Esophagus (tissue), 2 donors: ENCODE results near the gene ZDHHC14. TPM values are rescaled to one million over a fixed set of nuclear protein-coding genes. Genes with fewer than 3 reads are reported as not detected.
A peak's percentile ranks its signal among the peaks of the same experiment; 100 is the strongest.

Source experiments
- H3K27ac ChIP-seq, 2 donors: one replicate each; pipeline ENCODE4 v1.5.1; 2013; ENCODE audit warnings: low read depth in 2 of 2, mild to moderate bottlenecking in 2 of 2, inconsistent platforms in 1 of 2, low read length in 1 of 2, moderate library complexity in 1 of 2
- H3K27me3 ChIP-seq, 2 donors: one replicate each; pipeline ENCODE4 v1.6.1; 2013; ENCODE audit warnings: low read length in 2 of 2, control low read depth in 1 of 2, mild to moderate bottlenecking in 1 of 2; ENCODE audit not compliant: insufficient read depth in 2 of 2, control insufficient read depth in 1 of 2
- H3K36me3 ChIP-seq, 2 donors: one replicate each; pipeline ENCODE4 v1.6.1; 2013; ENCODE audit warnings: low read length in 1 of 2; ENCODE audit not compliant: control insufficient read depth in 2 of 2, insufficient read depth in 2 of 2
- H3K4me1 ChIP-seq, 2 donors: one replicate each; pipeline ENCODE4 v1.6.1; 2013; ENCODE audit warnings: low read length in 1 of 2; ENCODE audit not compliant: control insufficient read depth in 2 of 2, insufficient read depth in 2 of 2
- H3K4me3 ChIP-seq, 2 donors: one replicate each; pipeline ENCODE4 v1.5.1; 2013; ENCODE audit warnings: low read length in 2 of 2, mild to moderate bottlenecking in 2 of 2, low read depth in 1 of 2, moderate library complexity in 1 of 2
- H3K9me3 ChIP-seq, 2 donors: one replicate each; pipeline ENCODE4 v1.6.1; 2013; ENCODE audit warnings: mild to moderate bottlenecking in 2 of 2, low read depth in 1 of 2, low read length in 1 of 2, moderate library complexity in 1 of 2; ENCODE audit not compliant: control insufficient read depth in 2 of 2, insufficient read depth in 1 of 2
- WGBS, 2 donors: extraction: QIAGEN DNeasy Blood & Tissue Kit; methylation state at CpG; one replicate each; pipeline ENCODE4 v1.1.7; 2013; 5-methylcytosine and 5-hydroxymethylcytosine counted together
- polyA plus RNA-seq, 2 donors: library from polyadenylated mRNA; stranded (reverse); fragments of 200-250 nt; gene quantifications; one replicate each; pipeline ENCODE4 v1.2.3, GENCODE V29; 2013
- donor health status: healthy with polysubstance abuse.
- donor health status: Bipolar disorder and iron deficiency.

ZDHHC14 gene
- polyA plus RNA-seq, 2 donors = 2.9 to 3.7 TPM

- Histone ChIP-seq H3K36me3 (peaks cover 0 to 5% of the 10 kb centered on the region in 2 donors), H3K27ac (no peak overlapping the region), H3K27me3 (peaks cover 0 to 3% of the 10 kb centered on the region in 2 donors), H3K4me3 (no peak overlapping the region), H3K9me3 (no peaks in the 10 kb centered on the region), H3K4me1 (peaks cover 0 to 2% of the 10 kb centered on the region in 2 donors)
- 85 to 91% methylated on average over 16 of the region's 16 CpGs for WGBS, 2 donors
These were observed 159.1 kb downstream of the ZDHHC14 start for GRCh38 chr6:157539900-157540752.

- 75 to 79% methylated on average over 13 of the region's 13 CpGs for WGBS, 2 donors
- Histone ChIP-seq H3K4me3 (no peak overlapping the region), H3K9me3 (no peaks in the 10 kb centered on the region), H3K4me1 (peaks cover 0 to 2% of the 10 kb centered on the region in 2 donors), H3K36me3 (peaks cover 0 to 5% of the 10 kb centered on the region in 2 donors), H3K27ac (no peak overlapping the region), H3K27me3 (peaks cover 0 to 3% of the 10 kb centered on the region in 2 donors)
These were observed 160.8 kb downstream of the ZDHHC14 start for GRCh38 chr6:157541618-157542413.

GRCh38 chr6:157542414-157543160 is 161.6 kb downstream of the ZDHHC14 start:
- Histone ChIP-seq H3K27me3 (no peaks in the 10 kb centered on the region), H3K4me1 (peaks cover 0 to 2% of the 10 kb centered on the region in 2 donors), H3K9me3 (no peaks in the 10 kb centered on the region), H3K4me3 (no peak overlapping the region), H3K27ac (no peak overlapping the region), H3K36me3 (peaks cover 0 to 5% of the 10 kb centered on the region in 2 donors)
- WGBS, 2 donors = 87 to 88% methylated on average over 21 of the region's 21 CpGs

- Histone ChIP-seq H3K27me3 (no peaks in the 10 kb centered on the region), H3K4me3 (no peak overlapping the region), H3K9me3 (no peaks in the 10 kb centered on the region), H3K27ac (no peak overlapping the region), H3K36me3 (peaks cover 0 to 5% of the 10 kb centered on the region in 2 donors), H3K4me1 (peaks cover 2 to 5% of the 10 kb centered on the region in 2 donors)
- WGBS, 2 donors = 55 to 65% methylated on average over 3 of the region's 3 CpGs
These were observed 165.3 kb downstream of the ZDHHC14 start for GRCh38 chr6:157546321-157546720.

GRCh38 chr6:157547112-157547511 is 166.1 kb downstream of the ZDHHC14 start:
- no peak overlapping the region for H3K4me3 ChIP-seq
- WGBS, 2 donors = 86 to 87% methylated on average over 8 of the region's 8 CpGs
- H3K9me3 ChIP-seq = no peaks in the 10 kb centered on the region
- no peaks in the 10 kb centered on the region for H3K27me3 ChIP-seq
- no peak overlapping the region for H3K27ac ChIP-seq
- peaks cover 2% of the 10 kb centered on the region in 2 donors for H3K4me1 ChIP-seq
- H3K36me3 ChIP-seq = peaks cover 0 to 5% of the 10 kb centered on the region in 2 donors

- Histone ChIP-seq H3K36me3 (no peaks in the 10 kb centered on the region), H3K27ac (no peak overlapping the region), H3K9me3 (no peaks in the 10 kb centered on the region), H3K4me3 (no peak overlapping the region), H3K27me3 (no peaks in the 10 kb centered on the region), H3K4me1 (peaks cover 2% of the 10 kb centered on the region in 2 donors)
- 79 to 84% methylated on average over 24 of the region's 24 CpGs for WGBS, 2 donors
These were observed 167.9 kb downstream of the ZDHHC14 start for GRCh38 chr6:157548635-157549467.

GRCh38 chr6:157549468-157549745 is 168.4 kb downstream of the ZDHHC14 start:
- Histone ChIP-seq H3K4me3 (no peak overlapping the region), H3K36me3 (no peaks in the 10 kb centered on the region), H3K4me1 (peaks cover 2% of the 10 kb centered on the region in 2 donors), H3K9me3 (no peaks in the 10 kb centered on the region), H3K27ac (no peak overlapping the region), H3K27me3 (no peaks in the 10 kb centered on the region)
- WGBS, 2 donors = 88% methylated on average over 3 of the region's 3 CpGs

GRCh38 chr6:157550114-157550989 is 169.4 kb downstream of the ZDHHC14 start:
- H3K4me1 ChIP-seq = peaks cover 2% of the 10 kb centered on the region in 2 donors
- no peaks in the 10 kb centered on the region for H3K36me3 ChIP-seq
- peak overlapping the region in 1 of 2 donors; percentile 15 for H3K27ac ChIP-seq
- H3K27me3 ChIP-seq = no peaks in the 10 kb centered on the region
- no peaks in the 10 kb centered on the region for H3K9me3 ChIP-seq
- no peak overlapping the region for H3K4me3 ChIP-seq
- 81 to 90% methylated on average over 12 of the region's 12 CpGs for WGBS, 2 donors
